Mesothelial cell of epicardium (in vitro differentiated cells): ENCODE measurements around the gene GALNTL6. TPM values are rescaled to one million over a fixed set of nuclear protein-coding genes. Genes with fewer than 3 reads are reported as not detected.

Source experiments
- DNase-seq, 2 experiments: peaks; one replicate each; pipeline ENCODE4 v3.0.0; 2021; ENCODE audit warnings: low spot score in 2 of 2; ENCODE audit not compliant: unreplicated experiment in 2 of 2
- H3K27ac Mint-ChIP-seq: 2 replicates; pipeline ENCODE4 v1.8.0; 2021; ENCODE audit warnings: mixed read lengths
- H3K27me3 Mint-ChIP-seq: 2 replicates; pipeline ENCODE4 v1.8.0; 2021; ENCODE audit warnings: low read depth, mixed read lengths
- H3K36me3 Mint-ChIP-seq: 2 replicates; pipeline ENCODE4 v1.8.0; 2021; ENCODE audit warnings: mixed read lengths
- H3K4me1 Mint-ChIP-seq: 2 replicates; pipeline ENCODE4 v1.8.0; 2021; ENCODE audit warnings: mixed read lengths
- H3K4me3 Mint-ChIP-seq: 2 replicates; pipeline ENCODE4 v1.8.0; 2021; ENCODE audit warnings: mild to moderate bottlenecking, moderate library complexity, mixed read lengths
- H3K9me3 Mint-ChIP-seq: 2 replicates; pipeline ENCODE4 v1.8.0; 2021; ENCODE audit warnings: mixed read lengths
- total RNA-seq: library from RNA; stranded (reverse); gene quantifications from 3 replicates; pipeline ENCODE4 v1.2.1, GENCODE V29; 2021
- TF ChIP-seq, protein P1 (sequence below): fragments of 200-600 bp; sonication (generic); IDR thresholded peaks from one replicate; pipeline ENCODE4 v1.5.0; 2021; ENCODE audit warnings: antibody characterized with exemption; ENCODE audit not compliant: unreplicated experiment

Gene GALNTL6
- total RNA-seq, 1 donor from 2014 or later = 1.3 TPM

DNA sequence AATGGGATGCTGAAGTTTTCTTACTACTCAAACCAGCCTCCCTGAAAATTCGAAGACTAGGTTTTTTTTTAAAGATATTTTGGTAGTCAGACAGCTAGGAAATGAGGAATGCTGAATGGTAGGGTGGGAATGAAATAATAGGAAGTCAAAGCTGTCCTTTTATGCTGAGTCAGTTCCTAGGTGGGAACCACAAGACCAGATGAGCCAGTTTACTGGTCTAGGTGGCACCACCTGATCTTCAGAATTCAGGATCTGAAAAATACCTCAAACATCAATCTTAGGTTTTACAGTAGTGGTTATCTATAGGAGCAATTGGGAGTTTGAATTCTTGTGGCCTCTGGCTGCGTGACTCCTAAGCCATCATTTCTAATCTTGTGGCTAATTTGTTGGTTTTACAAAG, 1172.3 kb downstream of the GALNTL6 start:
- TF ChIP-seq, protein P1, sequence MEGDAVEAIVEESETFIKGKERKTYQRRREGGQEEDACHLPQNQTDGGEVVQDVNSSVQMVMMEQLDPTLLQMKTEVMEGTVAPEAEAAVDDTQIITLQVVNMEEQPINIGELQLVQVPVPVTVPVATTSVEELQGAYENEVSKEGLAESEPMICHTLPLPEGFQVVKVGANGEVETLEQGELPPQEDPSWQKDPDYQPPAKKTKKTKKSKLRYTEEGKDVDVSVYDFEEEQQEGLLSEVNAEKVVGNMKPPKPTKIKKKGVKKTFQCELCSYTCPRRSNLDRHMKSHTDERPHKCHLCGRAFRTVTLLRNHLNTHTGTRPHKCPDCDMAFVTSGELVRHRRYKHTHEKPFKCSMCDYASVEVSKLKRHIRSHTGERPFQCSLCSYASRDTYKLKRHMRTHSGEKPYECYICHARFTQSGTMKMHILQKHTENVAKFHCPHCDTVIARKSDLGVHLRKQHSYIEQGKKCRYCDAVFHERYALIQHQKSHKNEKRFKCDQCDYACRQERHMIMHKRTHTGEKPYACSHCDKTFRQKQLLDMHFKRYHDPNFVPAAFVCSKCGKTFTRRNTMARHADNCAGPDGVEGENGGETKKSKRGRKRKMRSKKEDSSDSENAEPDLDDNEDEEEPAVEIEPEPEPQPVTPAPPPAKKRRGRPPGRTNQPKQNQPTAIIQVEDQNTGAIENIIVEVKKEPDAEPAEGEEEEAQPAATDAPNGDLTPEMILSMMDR = no peak
- Mint-ChIP-seq H3K9me3 (peaks cover 38% of the 10 kb centered on the region), H3K27ac (no peak overlapping the region)

DNA sequence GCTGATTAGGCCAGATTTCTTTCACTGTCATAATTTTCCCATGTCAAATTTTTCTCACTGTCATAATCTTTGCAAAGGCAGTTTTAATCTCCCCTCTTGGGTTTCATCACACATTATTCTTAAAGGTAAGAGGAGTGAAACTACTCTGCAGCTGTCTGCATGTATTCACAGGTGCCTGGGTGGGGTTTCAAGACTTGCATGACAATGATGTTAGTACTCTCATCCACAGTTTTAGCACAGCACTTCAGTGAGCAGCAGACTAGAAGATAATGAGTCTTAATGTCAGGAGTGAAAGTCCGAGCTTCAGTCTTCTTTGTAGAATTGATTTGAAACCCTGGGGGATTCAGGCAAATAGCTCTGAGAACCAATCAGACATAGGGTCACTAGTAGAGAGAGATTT, 1172.9 kb downstream of the GALNTL6 start:
- H3K36me3 Mint-ChIP-seq = peaks cover 7% of the 10 kb centered on the region
- H3K9me3 Mint-ChIP-seq = peaks cover 32% of the 10 kb centered on the region
- H3K27me3 Mint-ChIP-seq = no peaks in the 10 kb centered on the region
- TF ChIP-seq, protein P1 = no peak
- no peak overlapping the region for H3K27ac Mint-ChIP-seq
- peaks cover 16% of the 10 kb centered on the region for H3K4me1 Mint-ChIP-seq
- H3K4me3 Mint-ChIP-seq = no peak overlapping the region
- no peak for DNase-seq

More for the DNA sequence above, 1172.3 kb downstream of the GALNTL6 start:
- peaks cover 16% of the 10 kb centered on the region for H3K4me1 Mint-ChIP-seq
- H3K27me3 Mint-ChIP-seq = no peaks in the 10 kb centered on the region
- H3K36me3 Mint-ChIP-seq = peaks cover 7% of the 10 kb centered on the region
- DNase-seq = no peak
- no peak overlapping the region for H3K4me3 Mint-ChIP-seq

DNA sequence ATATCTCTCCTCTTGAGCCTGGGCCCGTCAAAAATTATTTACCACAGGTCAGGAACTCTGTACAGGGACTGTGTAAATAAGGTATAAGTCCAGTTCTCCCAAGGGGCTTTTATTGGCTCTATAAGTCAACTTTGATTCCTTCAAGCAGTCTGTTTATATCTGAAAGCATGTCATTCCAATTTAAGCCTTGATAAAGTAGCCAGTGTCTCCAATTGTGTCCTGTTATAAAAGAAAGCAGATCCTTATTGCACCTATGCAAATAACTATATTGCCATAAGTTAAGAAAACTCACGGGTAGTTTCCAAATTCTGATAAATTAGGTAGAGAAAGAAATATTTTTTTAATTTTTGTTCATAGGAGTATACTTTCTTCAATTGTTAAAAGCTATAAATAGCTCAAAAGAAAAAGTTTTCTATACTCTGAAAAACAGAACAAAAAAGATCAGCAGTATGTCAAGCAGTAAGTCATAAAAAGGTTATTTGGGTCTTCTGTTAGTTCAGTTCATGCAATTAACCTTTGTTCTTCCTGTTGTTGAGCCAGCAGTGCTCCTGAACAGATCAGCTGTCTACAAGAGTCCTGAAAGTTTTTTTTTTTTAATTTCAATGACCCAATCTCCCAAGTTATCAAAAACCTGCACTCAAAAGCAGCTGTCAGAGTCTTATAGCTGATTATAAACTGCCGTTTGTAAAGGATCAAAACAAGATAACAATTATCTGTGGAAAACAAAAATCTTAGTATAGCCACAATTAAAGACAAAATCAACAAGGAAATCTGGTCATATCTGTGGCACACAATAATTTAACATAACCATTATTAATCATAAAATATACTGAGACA, 1177.0 kb downstream of the GALNTL6 start:
- H3K27ac Mint-ChIP-seq = no peak overlapping the region
- H3K4me1 Mint-ChIP-seq = peaks cover 14% of the 10 kb centered on the region
- peaks cover 21% of the 10 kb centered on the region for H3K9me3 Mint-ChIP-seq
- peaks cover 5% of the 10 kb centered on the region for H3K36me3 Mint-ChIP-seq
- H3K27me3 Mint-ChIP-seq = no peaks in the 10 kb centered on the region
- no peak overlapping the region for H3K4me3 Mint-ChIP-seq
- TF ChIP-seq, protein P1 = no peak
- DNase-seq = no peak

DNA sequence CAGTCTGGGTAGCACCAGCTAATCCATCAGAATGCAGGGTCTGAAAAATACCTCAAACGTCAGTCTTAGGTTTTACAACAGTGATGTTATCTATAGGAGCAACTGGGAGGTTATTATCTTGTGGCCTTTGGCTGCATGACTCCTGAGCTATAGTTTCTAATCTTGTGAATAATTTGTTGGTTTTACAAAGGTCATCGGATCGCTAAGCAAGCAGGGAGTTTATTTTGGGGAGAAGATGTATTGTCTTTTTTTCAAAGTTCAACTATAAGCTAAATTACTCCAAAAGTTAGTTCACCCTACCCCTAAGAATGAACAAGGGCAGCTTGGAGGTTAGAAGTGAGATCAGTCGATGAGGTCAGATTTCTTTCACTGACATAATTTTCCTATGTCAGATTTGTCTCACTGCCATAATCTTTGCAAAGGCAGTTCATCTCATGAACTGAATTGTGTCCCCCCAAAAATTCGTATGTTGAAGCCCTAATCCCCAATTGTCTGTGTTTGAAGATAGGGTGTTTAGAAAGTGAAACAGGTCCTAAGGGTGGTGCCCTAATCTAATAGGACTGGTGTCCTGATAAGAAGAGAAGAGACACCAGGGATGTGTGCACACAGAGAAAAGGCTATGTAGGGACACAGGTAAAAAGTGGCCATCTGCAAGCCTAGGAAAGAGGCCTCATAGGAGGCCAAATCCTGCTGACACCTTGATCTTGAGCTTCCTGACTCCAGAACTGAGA, 1179.6 kb downstream of the GALNTL6 start:
- no peak for DNase-seq
- H3K4me1 Mint-ChIP-seq = peaks cover 3% of the 10 kb centered on the region
- H3K27me3 Mint-ChIP-seq = no peaks in the 10 kb centered on the region
- TF ChIP-seq, protein P1 = no peak
- H3K9me3 Mint-ChIP-seq = peaks cover 17% of the 10 kb centered on the region
- no peak overlapping the region for H3K4me3 Mint-ChIP-seq
- H3K36me3 Mint-ChIP-seq = peaks cover 5% of the 10 kb centered on the region
- no peak overlapping the region for H3K27ac Mint-ChIP-seq

DNA sequence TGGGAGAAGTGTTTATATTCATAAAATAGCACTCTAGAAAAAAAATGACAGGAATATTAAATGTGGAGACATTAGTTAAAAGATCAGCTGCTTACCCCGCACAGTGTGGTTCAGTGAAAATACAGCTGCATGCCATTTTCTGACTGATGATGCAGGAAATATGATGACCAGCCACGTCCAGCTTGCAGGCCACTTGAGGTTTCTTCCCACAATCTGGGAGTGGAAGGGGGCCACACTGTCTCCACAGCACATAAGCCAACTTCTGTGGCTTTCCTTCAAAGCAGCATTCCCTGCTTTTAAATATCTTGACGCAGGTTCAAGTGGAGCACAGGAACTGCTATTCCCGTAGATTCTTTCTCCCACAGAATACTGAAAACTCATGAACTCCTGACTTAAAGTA, 1182.0 kb downstream of the GALNTL6 start:
- no peaks in the 10 kb centered on the region for H3K36me3 Mint-ChIP-seq
- no peak overlapping the region for H3K27ac Mint-ChIP-seq
- H3K9me3 Mint-ChIP-seq = no peaks in the 10 kb centered on the region
- no peak for DNase-seq
- TF ChIP-seq, protein P1 = no peak
- peaks cover 7% of the 10 kb centered on the region for H3K4me1 Mint-ChIP-seq
- H3K4me3 Mint-ChIP-seq = no peak overlapping the region
- no peaks in the 10 kb centered on the region for H3K27me3 Mint-ChIP-seq
